IMR-90 (cell line): ENCODE measurements around the gene PPP1R13L. TPM values are rescaled to one million over a fixed set of nuclear protein-coding genes. Genes with fewer than 3 reads are reported as not detected.

Source experiments
- ATAC-seq: fragments of 200-7000 bp; cut with Tn5 transposase; 2 replicates; pipeline ENCODE4 v1.9.1; 2020; ENCODE audit warnings: low read depth, mild to moderate bottlenecking, moderate library complexity
- Bru-seq: library from RNA; stranded (reverse); fragments of 400-500 nt; gene quantifications from one replicate; lab custom pipeline; 2021; lab: Mats Ljungman, UMichigan
- BruChase-seq, 2 experiments: library from RNA; stranded (reverse); fragments of 400-500 nt; gene quantifications; one replicate each; lab custom pipeline; 2021; lab: Mats Ljungman, UMichigan
- BruUV-seq: library from RNA; stranded (reverse); fragments of 400-500 nt; replicated peaks from 2 replicates; lab custom pipeline; 2021; lab: Mats Ljungman, UMichigan
- CTCF ChIA-PET: fragments of 300-600 bp; formaldehyde crosslinking; extraction: SDS; loops from one replicate; lab custom pipeline; 2021; ENCODE audit warnings: antibody characterized with exemption; lab: Yijun Ruan, JAX
- POLR2A ChIA-PET: fragments of 300-600 bp; sonication (Branson Sonifier 250); formaldehyde crosslinking; loops from one replicate; lab custom pipeline; 2022; ENCODE audit warnings: antibody characterized with exemption; ENCODE audit not compliant: unreplicated experiment; lab: Charles Lee
- DNase-seq: peaks from one replicate; pipeline ENCODE4 v3.0.0; 2013
- H2AFZ ChIP-seq: replicated peaks from 2 replicates; pipeline ENCODE3; 2013; ENCODE audit warnings: low read length, mild to moderate bottlenecking; ENCODE audit not compliant: poor library complexity
- H2AK5ac ChIP-seq: 2 replicates; pipeline ENCODE4 v1.6.1; 2013; ENCODE audit warnings: low read depth, low read length, inconsistent platforms
- H2AK9ac ChIP-seq: replicated peaks from 2 replicates; pipeline ENCODE3; 2013; ENCODE audit warnings: mild to moderate bottlenecking, low read depth, low read length, moderate library complexity; ENCODE audit not compliant: poor library complexity
- H2BK120ac ChIP-seq: 2 replicates; pipeline ENCODE4 v1.6.1; 2013; ENCODE audit warnings: low read depth, low read length, inconsistent platforms
- H2BK15ac ChIP-seq: 3 replicates; pipeline ENCODE4 v1.6.1; 2013; ENCODE audit warnings: low read depth, low read length, inconsistent platforms
- H2BK20ac ChIP-seq: 2 replicates; pipeline ENCODE4 v1.6.1; 2013; ENCODE audit warnings: low read depth, mild to moderate bottlenecking, inconsistent platforms, low read length, moderate library complexity
- H2BK5ac ChIP-seq: 2 replicates; pipeline ENCODE4 v1.6.1; 2013; ENCODE audit warnings: mild to moderate bottlenecking, low read depth, low read length, inconsistent platforms; ENCODE audit not compliant: poor library complexity, severe bottlenecking
- H3K14ac ChIP-seq: replicated peaks from 2 replicates; pipeline ENCODE4 v1.6.1; 2013; ENCODE audit warnings: low read depth, low read length, inconsistent platforms
- H3K18ac ChIP-seq: 2 replicates; pipeline ENCODE4 v1.6.1; 2013; ENCODE audit warnings: low read depth, low read length, control low read depth
- H3K23ac ChIP-seq: 2 replicates; pipeline ENCODE4 v1.6.1; 2013; ENCODE audit warnings: low read depth, low read length, inconsistent platforms
- H3K27ac ChIP-seq: 2 replicates; pipeline ENCODE4 v1.5.1; 2013; ENCODE audit warnings: mild to moderate bottlenecking, control low read depth, low read length; ENCODE audit not compliant: insufficient read depth
- H3K27me3 ChIP-seq: 2 replicates; pipeline ENCODE4 v1.6.1; 2013; ENCODE audit warnings: low read length; ENCODE audit not compliant: control insufficient read depth, insufficient read depth
- H3K36me3 ChIP-seq: 2 replicates; pipeline ENCODE4 v1.6.1; 2013; ENCODE audit warnings: low read length, mixed read lengths; ENCODE audit not compliant: control insufficient read depth, insufficient read depth
- H3K4ac ChIP-seq: 2 replicates; pipeline ENCODE4 v1.6.1; 2013; ENCODE audit warnings: low read depth, low read length, inconsistent platforms
- H3K4me1 ChIP-seq: 2 replicates; pipeline ENCODE4 v1.6.1; 2013; ENCODE audit warnings: low read length, mixed read lengths; ENCODE audit not compliant: control insufficient read depth, insufficient read depth
- H3K4me2 ChIP-seq: 2 replicates; pipeline ENCODE4 v1.6.1; 2013; ENCODE audit warnings: low read depth, mild to moderate bottlenecking, control low read depth, low read length, moderate library complexity
- H3K4me3 ChIP-seq: 2 replicates; pipeline ENCODE4 v1.5.1; 2013; ENCODE audit warnings: low read depth, mild to moderate bottlenecking, control low read depth, low read length, moderate library complexity; ENCODE audit not compliant: insufficient read depth
- H3K56ac ChIP-seq: 2 replicates; pipeline ENCODE4 v1.6.1; 2013; ENCODE audit warnings: low read length, inconsistent platforms; ENCODE audit not compliant: insufficient read depth; ENCODE audit errors: extremely low read depth
- H3K79me1 ChIP-seq, 2 experiments: 2 replicates each; pipeline ENCODE4 v1.6.1; 2013; ENCODE audit warnings: low read length in 2 of 2, inconsistent platforms in 1 of 2, low read depth in 1 of 2
- H3K9ac ChIP-seq: 2 replicates; pipeline ENCODE4 v1.6.1; 2013; ENCODE audit warnings: low read depth, low read length, control low read depth
- H3K9me1 ChIP-seq: 2 replicates; pipeline ENCODE4 v1.6.1; 2013; ENCODE audit warnings: low read length, inconsistent platforms; ENCODE audit not compliant: insufficient read depth
- H3K9me3 ChIP-seq: 2 replicates; pipeline ENCODE4 v1.6.1; 2013; ENCODE audit warnings: low read length; ENCODE audit not compliant: control insufficient read depth, insufficient read depth
- H4K20me1 ChIP-seq: 2 replicates; pipeline ENCODE4 v1.6.1; 2013; ENCODE audit warnings: low read length, inconsistent platforms; ENCODE audit not compliant: insufficient read depth
- H4K5ac ChIP-seq: 2 replicates; pipeline ENCODE4 v1.6.1; 2013; ENCODE audit warnings: mild to moderate bottlenecking, low read depth, low read length, control low read depth
- H4K8ac ChIP-seq, 2 experiments: 2 replicates each; pipeline ENCODE4 v1.6.1; 2013; ENCODE audit warnings: low read depth in 2 of 2, low read length in 2 of 2, control low read depth in 1 of 2, inconsistent platforms in 1 of 2
- H4K91ac ChIP-seq: 2 replicates; pipeline ENCODE4 v1.6.1; 2013; ENCODE audit warnings: low read depth, low read length, inconsistent platforms; ENCODE audit not compliant: insufficient read depth
- BHLHE40 ChIP-seq: fragments of 150-350 bp; IDR thresholded peaks from 2 replicates; pipeline ENCODE4 v1.6.1; 2016; ENCODE audit warnings: mild to moderate bottlenecking, low read depth, low read length
- CTCF ChIP-seq: conservative IDR thresholded peaks from 2 replicates; pipeline ENCODE4 v1.5.1; 2012; ENCODE audit warnings: mild to moderate bottlenecking, low read depth, low read length, improper control_type of control experiment
- FOS ChIP-seq: fragments of 150-350 bp; IDR thresholded peaks from 2 replicates; pipeline ENCODE4 v1.6.1; 2016; ENCODE audit warnings: low read depth, low read length
- MAFK ChIP-seq: IDR thresholded peaks from 2 replicates; pipeline ENCODE4 v1.6.1; 2012; ENCODE audit warnings: low read depth, low read length, improper control_type of control experiment
- MAZ ChIP-seq: IDR thresholded peaks from 2 replicates; pipeline ENCODE4 v1.6.1; 2012; ENCODE audit warnings: low read depth, mild to moderate bottlenecking, low read length, improper control_type of control experiment, moderate library complexity, borderline replicate concordance
- MXI1 ChIP-seq: IDR thresholded peaks from 2 replicates; pipeline ENCODE4 v1.6.1; 2012; ENCODE audit warnings: low read depth, mild to moderate bottlenecking, low read length, moderate library complexity, borderline replicate concordance
- POLR2A ChIP-seq: IDR thresholded peaks from 2 replicates; pipeline ENCODE4 v1.6.1; 2012; ENCODE audit warnings: mild to moderate bottlenecking, low read depth, low read length
- RFX5 ChIP-seq: IDR thresholded peaks from 2 replicates; pipeline ENCODE4 v1.8.0; 2012; ENCODE audit warnings: low read depth, mild to moderate bottlenecking, low read length, moderate library complexity
- WGBS, 2 experiments: methylation state at CpG; one replicate each; pipeline versions ENCODE4 v1.1.5 to v1.1.7; 2013; ENCODE audit warnings: missing lambda C conversion rate in 2 of 2; ENCODE audit not compliant: insufficient read length in 1 of 2; ENCODE audit errors: extremely low coverage in 2 of 2; 5-methylcytosine and 5-hydroxymethylcytosine counted together
- dilution Hi-C: fragments of 300-500 bp; cut with HindIII; formaldehyde crosslinking; loops from one replicate; pipeline ENCODE4 v1.14.3; 2018; ENCODE audit warnings: low sequenced_read_pairs; ENCODE audit not compliant: unreplicated experiment
- in situ Hi-C: fragments of 300-500 bp; cut with MboI; formaldehyde crosslinking; loops from 3 replicates; pipeline ENCODE4 v1.14.3; 2019; ENCODE audit warnings: low sequenced_read_pairs, inconsistent platforms, mixed read lengths
- intact Hi-C: fragments of 100-400 bp; cut with micrococcal nuclease; formaldehyde crosslinking; loops from 2 replicates; pipeline ENCODE4 v1.10.0; 2022
- long read RNA-seq: library from polyadenylated mRNA; unstranded; transcript quantifications from one replicate; pipeline ENCODE4 v2.0.0, GENCODE V29; 2021; ENCODE audit not compliant: unreplicated experiment
- polyA plus RNA-seq, 3 experiments: library from polyadenylated mRNA; depleted of rRNA; stranded (reverse); fragments of >200 nt; gene quantifications; 2 replicates each; pipeline ENCODE4 v1.2.3, GENCODE V29; 2012; ENCODE audit warnings: low replicate concordance in 1 of 3
- total RNA-seq: library from RNA; depleted of rRNA; stranded (reverse); fragments of >200 nt; gene quantifications from 2 replicates; pipeline ENCODE4 v1.2.3, GENCODE V29; 2012; rRNA removed
- TF ChIP-seq, protein P1 (sequence below): fragments of 150-350 bp; IDR thresholded peaks from 2 replicates; pipeline ENCODE4 v1.6.1; 2017; ENCODE audit warnings: mild to moderate bottlenecking, antibody characterized with exemption, low read length, low read depth

The PPP1R13L gene, protein sequence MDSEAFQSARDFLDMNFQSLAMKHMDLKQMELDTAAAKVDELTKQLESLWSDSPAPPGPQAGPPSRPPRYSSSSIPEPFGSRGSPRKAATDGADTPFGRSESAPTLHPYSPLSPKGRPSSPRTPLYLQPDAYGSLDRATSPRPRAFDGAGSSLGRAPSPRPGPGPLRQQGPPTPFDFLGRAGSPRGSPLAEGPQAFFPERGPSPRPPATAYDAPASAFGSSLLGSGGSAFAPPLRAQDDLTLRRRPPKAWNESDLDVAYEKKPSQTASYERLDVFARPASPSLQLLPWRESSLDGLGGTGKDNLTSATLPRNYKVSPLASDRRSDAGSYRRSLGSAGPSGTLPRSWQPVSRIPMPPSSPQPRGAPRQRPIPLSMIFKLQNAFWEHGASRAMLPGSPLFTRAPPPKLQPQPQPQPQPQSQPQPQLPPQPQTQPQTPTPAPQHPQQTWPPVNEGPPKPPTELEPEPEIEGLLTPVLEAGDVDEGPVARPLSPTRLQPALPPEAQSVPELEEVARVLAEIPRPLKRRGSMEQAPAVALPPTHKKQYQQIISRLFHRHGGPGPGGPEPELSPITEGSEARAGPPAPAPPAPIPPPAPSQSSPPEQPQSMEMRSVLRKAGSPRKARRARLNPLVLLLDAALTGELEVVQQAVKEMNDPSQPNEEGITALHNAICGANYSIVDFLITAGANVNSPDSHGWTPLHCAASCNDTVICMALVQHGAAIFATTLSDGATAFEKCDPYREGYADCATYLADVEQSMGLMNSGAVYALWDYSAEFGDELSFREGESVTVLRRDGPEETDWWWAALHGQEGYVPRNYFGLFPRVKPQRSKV
- 0.56 and 3.0 TPM in 2 replicates for total RNA-seq
- 11.6 and 13.3 TPM in 2 replicates for polyA plus RNA-seq (2012; rRNA removed)
- 11.6 and 19.4 TPM in 2 replicates for polyA plus RNA-seq (2012; cell fraction: cytosol; rRNA removed)
- polyA plus RNA-seq (2012; cell fraction: nucleus; rRNA removed; ENCODE audit: low replicate concordance), result 24.0 and 44.8 TPM in 2 replicates
- percentile 32 among the genes with signal in this experiment for Bru-seq, nascent RNA
- BruChase-seq, experiment 1, labeled RNA remaining after a 6-hour chase, result percentile 37 among the genes with signal in this experiment
- percentile 27 among the genes with signal in this experiment for BruChase-seq, experiment 2, labeled RNA remaining after a 2-hour chase
- long read RNA-seq, partial matches to known transcripts, result 0 of 1 reads
- long read RNA-seq, other reads (novel, unspliced or antisense), result 1 of 1 reads

- peaks cover 5% of the 10 kb centered on the region for H3K4me1 ChIP-seq
- POLR2A ChIA-PET, result no interaction called here
- dilution Hi-C loops (no loop called here), intact Hi-C loops (no loop called here), in situ Hi-C loops (no loop called here)
- BruUV-seq, result no TSS peak
- peak within 1 kb of the TSS; percentile 97 for H2AK9ac ChIP-seq
- WGBS, 2 experiments, result 10% methylated on average over 18 of the region's 46 CpGs; no CpG with 5 or more reads in 1 of the 2 experiments
- H3K36me3 ChIP-seq, result no peaks in the 10 kb centered on the region; the same call in 1 of the 2 replicates
- H3K9me3 ChIP-seq, result no peaks in the 10 kb centered on the region
- peak within 1 kb of the TSS; percentile 34; the same call in 1 of the 2 replicates for H3K9ac ChIP-seq
- H4K91ac ChIP-seq, result peak within 1 kb of the TSS; percentile 96
- peak within 1 kb of the TSS; percentile 89 for H3K4me3 ChIP-seq
- peak within 1 kb of the TSS; percentile 96 for H3K14ac ChIP-seq
- peaks cover 10 to 63% of the 10 kb centered on the region in 2 experiments; a peak in 3 of 4 replicates for H3K79me1 ChIP-seq
- H4K8ac ChIP-seq, result peak within 1 kb of the TSS; percentile 16 to 99
- peak within 1 kb of the TSS; percentile 96 for H2BK120ac ChIP-seq
- H3K18ac ChIP-seq, result peak within 1 kb of the TSS; percentile 22; the same call in 1 of the 2 replicates
- peak within 1 kb of the TSS; percentile 78 for H2BK20ac ChIP-seq
- DNase-seq (peak; percentile 56), ATAC-seq (peak; percentile 3)
- H4K5ac ChIP-seq, result peak within 1 kb of the TSS; percentile 67; the same call in 1 of the 2 replicates
- peak within 1 kb of the TSS; percentile 92 for H2AFZ ChIP-seq
- H3K27me3 ChIP-seq, result no peaks in the 10 kb centered on the region
- peak within 1 kb of the TSS; percentile 94 for H3K23ac ChIP-seq
- H4K20me1 ChIP-seq, result no peaks in the 10 kb centered on the region; the same call in 1 of the 2 replicates
- CTCF ChIA-PET, result no interaction called here
- peak within 1 kb of the TSS; percentile 58; the same call in 1 of the 2 replicates for H3K56ac ChIP-seq
- peak within 1 kb of the TSS; percentile 96 for H3K4ac ChIP-seq
- peak within 1 kb of the TSS; percentile 89 for H3K27ac ChIP-seq
- H3K4me2 ChIP-seq, result peak within 1 kb of the TSS; percentile 82
- H2BK5ac ChIP-seq, result peak within 1 kb of the TSS; percentile 91
- H3K9me1 ChIP-seq, result peaks cover 6% of the 10 kb centered on the region; the same call in 1 of the 2 replicates
- peak within 1 kb of the TSS; percentile 87 for H2AK5ac ChIP-seq
- peak within 1 kb of the TSS; percentile 98 for H2BK15ac ChIP-seq
- no peak for TF ChIP-seq BHLHE40
- no peak for TF ChIP-seq MAZ
- no peak for TF ChIP-seq MAFK
- no peak for TF ChIP-seq RFX5
- TF ChIP-seq, protein P1, sequence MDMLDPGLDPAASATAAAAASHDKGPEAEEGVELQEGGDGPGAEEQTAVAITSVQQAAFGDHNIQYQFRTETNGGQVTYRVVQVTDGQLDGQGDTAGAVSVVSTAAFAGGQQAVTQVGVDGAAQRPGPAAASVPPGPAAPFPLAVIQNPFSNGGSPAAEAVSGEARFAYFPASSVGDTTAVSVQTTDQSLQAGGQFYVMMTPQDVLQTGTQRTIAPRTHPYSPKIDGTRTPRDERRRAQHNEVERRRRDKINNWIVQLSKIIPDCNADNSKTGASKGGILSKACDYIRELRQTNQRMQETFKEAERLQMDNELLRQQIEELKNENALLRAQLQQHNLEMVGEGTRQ, result no peak
- no peak for TF ChIP-seq POLR2A
- no peak for TF ChIP-seq MXI1
- TF ChIP-seq CTCF, result no peak
- TF ChIP-seq FOS, result no peak
Measured at GRCh38 chr19:45404557-45405434, at the start of gene PPP1R13L. Gene PPP1R13L (minus strand): TSS chr19:45405069. CDS start chr19:45398318, 6,751 bp downstream.
